HG02840 (cell line): Measurements from ENCODE around the gene DOCK4.

Experiments used
- ATAC-seq: cut with Tn5 transposase; IDR thresholded peaks from one replicate; pipeline ENCODE4 v1.9.1; 2021; ENCODE audit warnings: mild to moderate bottlenecking, moderate library complexity, moderate number of reproducible peaks; ENCODE audit not compliant: unreplicated experiment, low FRiP score

DOCK4 gene

GRCh38 chr7:111877931-111878330, 328.3 kb downstream of the DOCK4 start:
- no peak for ATAC-seq

GRCh38 chr7:111873963-111874690, 332.1 kb downstream of the DOCK4 start:
- ATAC-seq: no peak

- no peak for ATAC-seq
These were observed 332.9 kb downstream of the DOCK4 start for GRCh38 chr7:111873326-111873646.

GRCh38 chr7:111872450-111873325, 333.5 kb downstream of the DOCK4 start:
- ATAC-seq: no peak

GRCh38 chr7:111871283-111871682, 334.9 kb downstream of the DOCK4 start:
- ATAC-seq: no peak

GRCh38 chr7:111869280-111869679, 336.9 kb downstream of the DOCK4 start:
- ATAC-seq: no peak

- ATAC-seq: no peak
These were observed 338.8 kb downstream of the DOCK4 start for GRCh38 chr7:111867348-111867931.

- ATAC-seq: no peak
These were observed 339.4 kb downstream of the DOCK4 start for GRCh38 chr7:111866787-111867186.

- ATAC-seq: no peak
These were observed 340.8 kb downstream of the DOCK4 start for GRCh38 chr7:111865430-111865829.

- no peak for ATAC-seq
These were observed 341.8 kb downstream of the DOCK4 start for GRCh38 chr7:111864291-111864976.

GRCh38 chr7:111863269-111863668, 342.9 kb downstream of the DOCK4 start:
- ATAC-seq: no peak

- ATAC-seq: no peak
These were observed 346.0 kb downstream of the DOCK4 start for GRCh38 chr7:111860248-111860647.

GRCh38 chr7:111858331-111858730, 347.9 kb downstream of the DOCK4 start:
- no peak for ATAC-seq

- ATAC-seq: no peak
These were observed 350.4 kb downstream of the DOCK4 start for GRCh38 chr7:111855842-111856227.

GRCh38 chr7:111855161-111855841, 350.9 kb downstream of the DOCK4 start:
- no peak for ATAC-seq

- ATAC-seq: no peak
These were observed 352.8 kb downstream of the DOCK4 start for GRCh38 chr7:111853201-111853990.

- no peak for ATAC-seq
These were observed 354.1 kb downstream of the DOCK4 start for GRCh38 chr7:111852081-111852480.

GRCh38 chr7:111846898-111847297, 359.3 kb downstream of the DOCK4 start:
- no peak for ATAC-seq

GRCh38 chr7:111845853-111846252, 360.3 kb downstream of the DOCK4 start:
- no peak for ATAC-seq
